HG03159 (cell line): ENCODE measurements around the gene DCLK2.

Source experiments
- ATAC-seq: cut with Tn5 transposase; IDR thresholded peaks from one replicate; pipeline ENCODE4 v1.9.1; 2021; ENCODE audit warnings: mild to moderate bottlenecking, moderate library complexity; ENCODE audit not compliant: unreplicated experiment

DCLK2 gene

DNA sequence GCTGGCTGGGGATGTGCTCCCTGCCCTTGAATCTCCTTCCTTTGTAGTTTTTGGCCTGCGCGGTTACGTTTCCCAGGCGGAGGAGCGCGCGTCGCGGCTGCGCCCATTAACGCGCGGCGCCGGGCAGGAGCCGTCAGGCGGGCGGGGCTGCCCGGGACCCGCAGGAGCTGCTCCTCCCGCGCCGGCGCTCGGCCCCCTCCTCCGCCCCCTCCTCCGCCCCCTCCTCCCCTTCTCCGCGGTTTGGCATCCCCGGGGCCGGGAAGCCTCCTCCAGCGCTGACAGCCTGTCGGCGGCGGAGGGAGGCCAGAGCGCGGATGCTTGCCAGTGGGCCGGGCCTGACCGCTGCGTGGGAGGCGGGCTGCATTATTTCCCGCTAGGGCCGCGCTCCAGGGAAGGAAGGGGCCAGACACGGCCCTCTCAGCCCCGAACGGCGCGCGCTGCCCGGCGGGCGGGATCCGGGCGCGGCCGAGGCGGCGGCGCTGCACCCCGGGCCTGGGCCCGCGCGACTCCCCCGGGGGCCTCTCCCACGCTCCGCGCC lies at the start of gene DCLK2:
TSS of gene DCLK2 (plus strand) at position 405 of the 538 bp plus-strand sequence. CDS start 583 bp downstream, outside the sequence.
- peak; percentile 17 for ATAC-seq

DNA sequence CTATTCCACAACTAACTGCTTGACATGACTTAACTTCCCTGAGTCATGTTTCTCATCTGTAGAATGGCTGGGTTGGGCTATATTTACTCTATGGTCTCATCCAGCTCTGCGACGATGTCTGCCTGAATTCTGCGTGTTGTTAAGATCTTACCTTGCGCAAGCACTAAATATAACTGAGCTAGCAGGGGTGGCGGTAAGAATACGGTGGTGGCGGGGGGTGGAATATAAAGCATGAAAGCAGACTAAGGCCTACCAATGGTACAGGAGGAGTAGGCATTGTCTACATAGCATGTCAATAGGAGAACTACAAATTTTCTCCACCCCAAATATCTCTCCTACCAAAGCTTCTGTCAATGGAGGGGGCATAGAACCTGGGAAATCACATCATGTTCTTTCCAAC lies 45.7 kb upstream of the DCLK2 start:
- ATAC-seq: no peak

DNA sequence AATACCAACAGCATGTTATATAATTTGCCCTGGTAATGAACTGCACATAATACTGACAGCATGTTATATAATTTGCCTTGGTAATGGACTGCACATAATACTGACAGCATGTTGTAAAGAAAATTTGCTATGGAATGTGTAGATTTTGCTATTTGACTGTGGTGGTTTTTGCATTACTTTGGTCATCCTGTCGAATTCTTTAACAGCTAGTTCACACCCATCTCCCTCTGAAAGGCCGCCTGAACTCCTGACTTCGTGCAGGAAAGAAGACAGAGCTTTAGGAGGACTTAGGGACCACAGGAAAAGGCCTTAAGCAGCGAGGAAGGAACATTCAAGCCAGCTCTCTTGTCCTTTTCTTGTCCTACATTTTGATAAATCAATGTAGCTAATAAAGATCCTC lies 45.2 kb upstream of the DCLK2 start:
- ATAC-seq: no peak

DNA sequence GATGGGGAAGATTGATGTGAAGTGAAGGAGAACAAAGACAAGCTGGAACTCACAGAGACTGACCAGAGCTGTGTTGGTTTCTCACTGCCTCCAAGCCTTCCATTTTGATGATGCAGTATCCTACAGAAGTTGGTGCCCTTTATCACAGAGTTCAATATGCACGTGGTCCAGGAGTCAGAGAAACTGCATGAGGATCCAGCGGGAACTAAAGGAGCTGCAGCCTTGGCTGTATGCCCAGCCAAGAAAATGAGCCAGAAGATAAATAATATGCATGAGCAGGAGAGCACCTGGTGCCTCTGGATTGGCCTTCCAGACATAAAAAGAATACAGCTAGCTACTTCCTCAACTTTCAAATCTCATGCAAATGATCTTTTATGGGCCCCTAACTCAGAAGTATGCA lies 44.3 kb upstream of the DCLK2 start:
- no peak for ATAC-seq

DNA sequence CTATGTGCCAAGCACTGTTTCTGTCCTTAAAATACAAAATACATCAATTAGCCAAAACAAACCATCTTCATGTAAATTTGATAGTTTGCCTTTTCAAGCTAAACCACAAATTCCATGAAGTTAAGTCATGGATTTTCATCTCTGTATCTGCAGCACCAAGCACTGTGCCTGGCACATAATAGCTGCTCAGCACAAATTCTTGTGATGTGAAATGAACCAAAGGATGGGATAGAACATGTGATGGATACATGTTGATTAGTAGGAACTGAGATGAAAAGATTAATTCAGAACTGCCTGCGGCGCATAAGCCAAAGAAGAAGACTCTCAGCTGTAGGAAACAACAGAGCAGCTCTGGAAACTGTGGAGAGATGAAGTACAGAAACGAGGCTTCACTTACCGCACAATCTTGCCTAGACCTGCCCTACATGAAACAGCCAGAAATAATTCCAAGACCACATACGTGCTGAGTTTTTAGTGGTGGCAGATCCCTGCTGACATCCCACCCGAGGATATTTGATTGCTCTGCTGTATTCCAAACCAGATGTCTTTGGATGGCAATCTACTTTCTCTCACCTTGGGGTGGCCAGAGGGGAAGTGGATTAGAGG lies 40.9 kb upstream of the DCLK2 start:
- no peak for ATAC-seq

DNA sequence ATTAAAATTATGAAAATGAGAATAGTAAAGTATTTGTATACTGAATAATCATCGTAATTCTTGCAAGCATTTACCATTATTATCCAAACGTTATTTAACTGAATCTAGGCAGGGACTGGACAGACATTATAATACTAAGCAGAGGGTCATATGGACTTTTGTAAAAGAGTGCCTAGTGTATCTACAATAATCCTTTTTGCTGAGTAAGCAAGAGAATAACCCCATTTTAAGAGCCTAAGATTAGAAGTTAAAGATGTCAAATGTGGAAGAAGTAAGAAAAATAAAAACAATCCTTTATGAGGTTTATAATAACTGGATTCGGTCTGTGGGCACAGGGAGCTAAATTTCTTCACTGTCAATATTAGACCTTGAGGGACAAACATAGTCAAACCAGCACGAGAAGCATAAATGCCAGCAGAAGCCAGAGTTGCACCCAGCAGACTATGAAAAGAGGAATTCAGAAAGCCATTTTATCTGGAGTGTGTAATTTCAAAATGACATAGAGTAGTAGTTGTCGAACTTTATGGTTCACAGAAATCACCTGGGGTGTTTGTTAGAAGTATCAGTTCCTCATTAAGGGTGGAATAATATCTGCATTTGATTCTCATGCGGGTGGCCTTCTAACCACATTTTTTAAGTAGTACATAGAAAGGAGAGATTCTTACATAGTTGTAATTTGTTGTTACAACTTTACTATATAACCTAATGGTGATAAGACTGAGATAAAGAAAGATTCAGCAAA lies 39.7 kb upstream of the DCLK2 start:
- peak; percentile 93 for ATAC-seq

DNA sequence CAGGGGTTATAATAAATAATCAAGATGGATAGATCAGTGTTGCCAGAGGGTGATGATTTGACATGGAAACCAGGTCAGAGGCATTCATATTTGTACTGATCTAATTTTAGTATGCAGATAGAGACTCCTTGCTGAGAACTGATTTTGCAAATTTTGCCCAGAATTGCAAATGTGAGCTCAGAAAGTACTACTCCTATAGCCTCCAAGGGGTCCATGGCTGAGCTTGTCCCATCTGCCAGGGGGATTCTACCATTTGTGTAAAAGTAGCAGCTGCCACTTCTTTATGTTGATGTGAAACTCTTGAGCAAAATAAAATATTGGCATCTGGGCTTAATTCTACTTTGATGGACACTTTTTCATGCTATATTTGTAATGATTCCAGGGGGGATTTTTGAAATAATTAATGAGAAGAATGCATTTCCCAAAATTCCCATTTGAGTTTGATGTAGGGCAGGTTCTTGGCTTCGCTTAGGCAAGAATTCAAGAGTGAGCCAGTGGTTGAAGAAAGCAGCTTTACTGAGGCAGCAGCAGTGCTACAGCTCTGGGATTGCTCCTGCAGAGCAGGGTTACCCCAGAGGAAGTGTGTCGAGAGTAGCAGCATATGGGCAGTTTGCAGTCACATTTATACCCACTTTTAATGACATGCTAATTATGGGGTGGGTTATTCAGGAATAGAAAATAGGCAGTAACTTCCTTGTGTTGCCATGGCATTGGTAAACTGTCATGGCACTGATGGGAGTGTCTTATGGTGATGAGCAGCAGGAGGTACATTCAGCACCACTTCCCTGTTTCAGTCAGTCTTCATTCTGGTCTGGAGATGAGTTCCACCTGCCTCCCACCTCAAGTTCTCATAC lies 38.7 kb upstream of the DCLK2 start:
- peak; percentile 38 for ATAC-seq

DNA sequence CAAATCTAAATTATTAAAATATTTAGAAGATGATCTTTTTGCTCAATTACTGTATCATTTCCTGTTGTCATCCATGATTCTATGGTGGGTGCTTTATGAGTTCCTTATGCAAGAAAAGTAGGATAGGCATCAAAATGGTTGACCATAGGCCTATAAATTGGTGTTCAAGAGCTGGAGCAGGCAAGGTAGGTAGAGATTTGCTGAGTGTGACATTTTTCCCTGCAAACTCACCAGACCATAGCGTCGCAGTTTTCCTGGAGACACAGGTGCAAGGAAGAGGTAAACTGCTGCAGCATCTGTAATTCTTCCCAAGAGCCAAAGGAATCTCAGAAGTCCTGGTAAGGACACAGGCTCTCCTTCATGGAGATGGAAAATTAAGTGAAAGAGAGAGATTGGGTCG lies 33.7 kb upstream of the DCLK2 start:
- no peak for ATAC-seq

DNA sequence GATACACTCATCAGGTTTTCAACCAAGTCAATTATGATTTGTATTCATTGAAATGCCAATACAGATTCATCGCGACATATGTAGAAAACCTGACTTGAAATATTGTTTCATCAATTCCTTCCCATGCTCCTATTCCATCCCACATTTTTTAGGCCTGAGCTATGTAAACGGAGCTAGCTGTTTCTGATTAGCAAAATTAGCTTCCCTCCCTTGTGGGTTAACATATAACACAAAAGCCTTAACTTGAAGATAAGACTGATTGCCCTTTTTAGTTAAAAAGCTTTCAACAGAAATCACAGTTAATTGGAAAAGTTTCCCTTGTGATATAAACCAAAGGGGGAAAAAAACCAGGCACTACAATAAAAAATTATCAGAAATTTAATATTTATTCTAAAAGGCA lies 32.8 kb upstream of the DCLK2 start:
- no peak for ATAC-seq

DNA sequence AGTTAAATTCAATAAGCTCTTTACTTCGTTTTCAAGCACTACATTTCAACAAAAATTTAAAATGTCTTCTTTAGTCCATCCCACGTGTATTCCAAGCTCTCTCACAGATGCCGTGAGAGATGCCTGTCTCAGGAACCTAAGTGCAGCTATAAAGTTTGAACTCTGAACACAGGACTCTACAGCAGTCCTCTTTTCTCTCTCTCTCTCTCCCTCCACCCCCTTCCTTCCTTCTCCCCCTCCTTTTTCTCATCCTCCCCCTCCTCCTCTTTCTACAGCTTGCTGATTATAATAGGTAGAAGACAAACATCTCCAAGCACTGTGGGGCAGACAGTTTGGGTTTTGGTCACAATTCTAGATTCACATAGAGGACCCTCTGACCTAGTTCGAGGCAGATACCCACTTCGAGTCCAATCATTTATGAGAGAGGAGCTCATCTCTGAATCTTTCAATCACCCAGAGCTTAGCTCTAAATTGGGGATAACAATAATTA lies 31.5 kb upstream of the DCLK2 start:
- ATAC-seq: no peak

DNA sequence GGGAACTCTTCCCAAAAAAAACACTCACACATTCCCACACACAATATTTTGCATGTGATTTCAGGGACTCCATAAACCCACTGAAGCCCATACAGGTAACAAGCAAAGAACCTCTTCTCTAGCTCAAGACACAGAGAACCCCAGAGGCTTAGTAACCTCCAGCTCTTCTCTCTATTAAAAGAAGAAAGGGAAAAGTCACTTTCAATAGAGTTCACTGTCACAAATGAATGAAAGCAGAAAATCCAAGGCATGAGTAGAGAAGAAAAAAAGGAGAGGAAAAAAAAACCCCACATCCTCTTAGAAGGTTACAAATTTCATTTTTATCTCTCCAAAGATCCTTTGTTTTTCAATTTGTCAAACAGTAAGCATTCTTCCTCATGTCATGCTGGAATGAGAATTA lies 30.7 kb upstream of the DCLK2 start:
- ATAC-seq: no peak

DNA sequence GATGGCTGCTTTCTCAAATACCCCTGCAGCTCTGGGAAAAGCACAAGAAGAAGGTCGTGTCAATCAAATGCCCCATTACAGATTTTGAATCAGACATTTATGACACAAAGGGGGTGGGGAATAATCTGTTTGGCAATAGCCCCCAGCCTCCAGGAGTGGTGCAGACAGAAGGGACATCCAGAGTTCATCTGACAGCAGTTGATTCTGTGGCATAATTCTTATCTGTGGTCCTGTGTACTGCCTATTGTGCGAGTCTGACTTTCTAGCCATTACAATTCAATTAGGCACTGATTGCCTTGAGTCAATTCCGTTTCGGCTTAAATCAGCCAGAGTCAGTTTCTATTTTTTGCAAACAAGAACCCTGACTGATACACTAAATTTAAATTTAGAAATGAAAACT lies 28.6 kb upstream of the DCLK2 start:
- ATAC-seq: no peak

DNA sequence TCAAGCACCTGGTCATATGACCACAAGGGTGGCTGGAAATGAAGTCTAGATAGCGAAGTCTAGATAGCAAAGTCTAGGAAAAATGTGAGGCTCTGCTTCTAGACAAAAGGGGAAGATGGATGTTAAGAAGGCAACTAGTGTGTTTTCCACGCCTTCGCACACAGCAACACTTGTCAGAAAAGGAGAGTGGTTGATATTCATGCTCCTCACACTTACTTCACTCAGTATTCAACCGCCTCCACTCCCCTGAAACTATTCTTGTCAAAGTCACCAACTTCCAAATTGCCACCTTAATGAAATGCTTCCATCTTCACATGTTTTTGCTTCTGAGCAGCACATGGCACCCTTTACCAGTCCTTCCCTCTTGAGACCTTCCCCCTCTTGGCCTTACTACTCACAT lies 27.7 kb upstream of the DCLK2 start:
- no peak for ATAC-seq

DNA sequence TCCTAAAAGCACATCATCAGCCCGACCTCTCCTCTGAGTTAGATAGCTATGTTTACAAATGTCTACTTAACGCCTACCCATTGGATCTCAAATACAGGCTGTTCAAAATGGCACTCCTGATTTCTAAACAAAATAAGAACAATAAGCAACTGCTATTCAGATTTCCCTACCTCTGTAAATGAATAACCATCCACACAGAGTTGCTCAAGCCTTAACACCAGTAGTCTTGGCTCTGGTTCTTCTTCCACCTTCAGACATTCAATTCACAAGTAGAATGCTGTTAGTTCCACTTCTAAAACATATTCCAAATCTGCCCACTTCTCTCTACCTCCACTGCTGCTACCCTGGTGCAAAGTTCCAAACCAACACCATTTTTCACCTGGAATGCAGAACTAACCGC lies 27.1 kb upstream of the DCLK2 start:
- no peak for ATAC-seq

DNA sequence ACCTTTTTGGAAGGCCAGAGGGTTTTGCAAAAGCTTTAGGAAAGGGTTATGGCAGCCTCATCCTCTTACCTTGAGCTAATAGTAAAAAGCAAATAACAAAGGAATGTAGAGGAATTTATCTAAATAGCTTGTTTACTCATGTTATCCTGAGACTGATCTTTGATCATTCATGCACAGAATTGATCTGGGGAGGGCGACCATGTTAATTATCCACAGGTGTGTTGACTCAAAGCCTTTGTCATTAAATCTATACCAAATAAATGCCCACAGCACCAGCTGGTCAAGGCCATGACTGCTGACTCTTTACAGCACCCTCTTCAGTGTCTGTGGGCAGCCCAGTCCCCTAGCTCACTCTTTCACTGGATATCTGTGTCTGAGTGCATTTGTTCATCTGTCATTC lies 22.8 kb upstream of the DCLK2 start:
- ATAC-seq: no peak

DNA sequence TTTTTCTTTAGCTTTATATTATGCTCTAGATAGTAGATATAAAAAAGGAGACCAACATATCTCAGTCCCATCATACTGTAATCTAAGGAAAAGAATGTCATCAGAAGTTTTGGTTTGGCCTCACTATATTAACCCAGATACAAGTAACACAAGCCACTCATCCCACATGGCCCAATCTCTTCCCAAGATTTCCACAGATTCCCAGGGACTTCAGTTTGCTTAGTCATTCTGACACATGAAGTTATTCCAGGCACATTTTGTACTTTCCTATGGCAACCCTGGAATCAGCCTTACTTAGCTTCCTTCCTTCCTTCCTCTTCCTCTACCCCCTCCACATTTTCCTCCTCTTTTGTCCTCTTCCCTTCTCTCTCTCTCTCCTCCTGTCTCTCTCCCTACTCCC lies 21.7 kb upstream of the DCLK2 start:
- ATAC-seq: no peak

DNA sequence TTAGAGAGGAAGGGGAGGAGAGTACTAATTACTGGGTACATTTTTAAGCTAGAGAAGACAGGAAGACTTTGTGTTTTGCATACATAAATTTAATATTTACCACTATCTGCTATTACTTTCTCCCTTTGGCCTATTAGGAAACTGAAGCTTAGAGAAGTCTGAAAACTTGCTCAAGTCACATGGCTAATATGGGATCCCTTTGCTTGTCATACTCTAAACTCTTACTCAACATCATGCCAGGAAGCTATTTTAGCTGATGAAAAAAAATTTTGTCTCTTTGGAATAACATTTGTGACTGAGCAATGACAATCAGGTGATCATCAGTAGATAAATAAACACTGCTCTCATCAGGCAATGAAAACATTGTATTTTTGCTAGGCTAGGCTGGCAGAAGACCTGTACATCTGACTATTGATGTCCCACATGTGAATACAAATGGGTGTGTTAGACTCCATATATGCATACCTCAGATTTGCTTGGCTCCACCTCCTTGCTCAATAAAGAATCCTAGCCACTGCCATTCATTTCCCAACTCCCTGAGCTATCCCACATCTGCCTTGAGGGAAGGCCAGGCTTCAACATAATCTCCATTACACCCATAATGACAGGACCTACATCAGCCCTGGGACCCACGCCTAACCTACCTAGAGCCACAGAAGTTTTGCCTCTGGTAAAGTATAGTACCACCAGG lies 17.0 kb upstream of the DCLK2 start:
- no peak for ATAC-seq

DNA sequence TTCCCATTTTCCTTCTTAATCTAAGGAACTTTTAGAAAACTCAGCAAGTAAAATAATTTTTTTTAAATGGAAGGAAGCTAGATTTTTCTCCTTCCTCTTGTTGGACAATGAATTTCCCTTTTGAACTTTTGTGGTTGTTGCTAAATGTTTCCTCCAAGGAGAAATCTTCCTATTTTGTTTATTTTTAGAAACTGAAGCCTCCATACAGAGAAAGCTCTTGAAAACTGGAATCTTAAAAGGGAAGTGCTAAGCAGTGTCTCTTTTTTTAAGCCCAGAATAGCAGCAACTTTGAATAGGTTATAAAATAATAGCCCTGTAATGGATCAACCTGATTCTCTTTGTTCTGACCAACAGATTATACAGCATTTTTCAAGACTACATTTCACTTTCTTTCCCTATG lies 15.1 kb upstream of the DCLK2 start:
- no peak for ATAC-seq

DNA sequence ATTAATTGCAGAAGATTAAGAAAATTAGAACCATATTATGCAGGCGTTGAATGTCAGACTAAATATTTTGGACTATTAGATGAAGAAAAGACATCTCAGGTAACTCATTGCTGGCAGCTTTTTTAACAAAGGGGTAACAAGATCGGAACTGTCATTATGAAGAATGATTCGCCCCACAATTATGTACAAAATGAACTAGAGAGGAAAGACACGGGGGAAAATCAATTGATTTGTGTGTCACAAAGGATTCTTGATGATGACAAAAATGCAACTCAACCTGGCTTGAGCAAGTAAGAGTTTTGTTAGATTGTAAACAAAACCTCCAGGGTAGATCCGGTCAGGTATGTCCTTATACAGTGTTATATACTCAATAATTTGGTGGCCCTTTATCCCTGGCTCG lies 12.5 kb upstream of the DCLK2 start:
- ATAC-seq: no peak

DNA sequence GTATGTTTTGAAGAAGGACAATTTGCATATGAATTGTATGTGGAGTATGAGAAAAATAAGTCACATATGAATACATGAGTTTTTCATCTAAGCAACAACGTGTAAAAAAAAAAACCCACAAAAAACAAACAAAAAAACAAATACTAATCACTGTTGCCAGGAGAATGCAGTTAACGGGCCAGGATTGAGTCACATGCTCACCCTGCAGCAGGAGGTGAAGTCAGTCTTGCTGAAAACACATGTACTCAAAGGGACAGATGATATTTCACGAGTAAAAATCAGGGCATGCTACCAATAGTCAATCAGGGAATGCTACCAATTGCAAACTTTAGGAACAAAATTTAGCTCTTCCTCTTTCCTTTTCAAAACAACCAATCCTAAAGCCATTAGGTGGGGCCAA lies 10.4 kb upstream of the DCLK2 start:
- ATAC-seq: no peak
